Dedifferentiated amniotic fluid mesenchymal stem cell (primary cell): ENCODE data around the gene AP1S1.
"Not testable (repeated sequence)": the region's sequence is repeated elsewhere in the genome, so short reads cannot be mapped to it uniquely, and the experiment has no call there.

ENCODE experiments used
- DNase-seq: peaks from one replicate; pipeline ENCODE4 v3.0.0-alpha.2; 2016; ENCODE audit errors: extremely low spot score

Gene AP1S1

GRCh38 chr7:101124376-101125056 is 29.8 kb upstream of the AP1S1 start:
- DNase-seq = peak; percentile 93

- peak; percentile 27 for DNase-seq
Observed at GRCh38 chr7:101125989-101126650, 28.2 kb upstream of the AP1S1 start.

- peak; percentile 97 for DNase-seq
Observed at GRCh38 chr7:101126651-101127459, 27.4 kb upstream of the AP1S1 start, which contains the start of gene SERPINE1. Gene SERPINE1 (plus strand): TSS chr7:101127104. CDS start chr7:101128394, 1,290 bp downstream.

- DNase-seq = peak; percentile 21
Observed at GRCh38 chr7:101127460-101128039, 26.7 kb upstream of the AP1S1 start.

DNA sequence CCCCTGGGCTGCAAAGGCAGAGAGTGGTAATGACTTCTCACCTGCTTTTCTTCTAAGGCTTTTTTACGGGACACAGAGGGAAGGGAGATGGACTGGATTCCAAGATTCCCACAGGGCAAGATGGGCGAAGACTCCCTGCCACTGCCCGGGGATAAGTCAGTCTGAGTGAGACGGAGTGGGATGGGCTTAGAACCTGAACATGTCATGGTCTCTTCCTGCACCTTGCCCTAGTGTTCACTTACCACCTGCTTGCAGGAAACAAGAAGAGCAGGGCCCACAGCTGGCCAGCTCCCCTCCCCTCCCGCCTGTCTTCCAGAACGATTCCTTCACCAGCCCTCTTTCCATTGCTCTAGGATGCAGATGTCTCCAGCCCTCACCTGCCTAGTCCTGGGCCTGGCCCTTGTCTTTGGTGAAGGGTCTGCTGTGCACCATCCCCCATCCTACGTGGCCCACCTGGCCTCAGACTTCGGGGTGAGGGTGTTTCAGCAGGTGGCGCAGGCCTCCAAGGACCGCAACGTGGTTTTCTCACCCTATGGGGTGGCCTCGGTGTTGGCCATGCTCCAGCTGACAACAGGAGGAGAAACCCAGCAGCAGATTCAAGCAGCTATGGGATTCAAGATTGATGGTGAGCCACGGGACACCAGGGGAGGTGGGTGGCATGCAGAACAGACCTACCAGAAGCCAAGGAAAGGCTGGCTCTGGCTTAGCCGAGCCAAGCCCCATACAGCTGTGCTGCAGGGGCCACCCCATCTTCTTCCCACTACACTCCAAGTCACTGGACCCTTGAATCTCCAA is 26.0 kb upstream of the AP1S1 start:
- no peak for DNase-seq

DNA sequence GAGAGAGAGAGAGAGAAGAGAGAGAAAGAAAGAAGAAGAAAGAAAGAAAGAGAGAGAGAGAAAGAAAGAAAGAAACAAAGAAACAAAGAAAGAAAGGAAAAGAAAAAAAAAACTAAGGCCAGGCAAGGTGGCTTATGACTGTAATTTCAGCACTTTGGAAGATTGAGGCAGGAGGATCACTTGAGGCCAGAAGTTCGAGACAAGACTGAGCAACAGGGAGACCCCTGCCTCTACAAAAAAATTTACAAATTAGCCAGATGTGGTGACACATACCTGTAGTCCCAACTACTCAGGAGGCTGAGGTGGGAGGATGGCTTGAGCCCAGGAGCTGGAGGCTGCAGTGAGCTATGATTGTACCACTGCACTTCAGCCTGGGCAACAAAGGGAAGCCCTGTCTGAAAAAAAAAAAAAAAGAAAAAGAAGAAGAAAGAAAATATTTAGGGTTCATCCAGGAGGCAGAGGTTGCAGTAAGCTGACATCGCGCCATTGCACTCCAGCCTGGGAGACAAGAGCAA is 24.6 kb upstream of the AP1S1 start:
- no peak for DNase-seq

GRCh38 chr7:101132626-101133600 is 21.4 kb upstream of the AP1S1 start:
- DNase-seq = not testable (repeated sequence)

DNA sequence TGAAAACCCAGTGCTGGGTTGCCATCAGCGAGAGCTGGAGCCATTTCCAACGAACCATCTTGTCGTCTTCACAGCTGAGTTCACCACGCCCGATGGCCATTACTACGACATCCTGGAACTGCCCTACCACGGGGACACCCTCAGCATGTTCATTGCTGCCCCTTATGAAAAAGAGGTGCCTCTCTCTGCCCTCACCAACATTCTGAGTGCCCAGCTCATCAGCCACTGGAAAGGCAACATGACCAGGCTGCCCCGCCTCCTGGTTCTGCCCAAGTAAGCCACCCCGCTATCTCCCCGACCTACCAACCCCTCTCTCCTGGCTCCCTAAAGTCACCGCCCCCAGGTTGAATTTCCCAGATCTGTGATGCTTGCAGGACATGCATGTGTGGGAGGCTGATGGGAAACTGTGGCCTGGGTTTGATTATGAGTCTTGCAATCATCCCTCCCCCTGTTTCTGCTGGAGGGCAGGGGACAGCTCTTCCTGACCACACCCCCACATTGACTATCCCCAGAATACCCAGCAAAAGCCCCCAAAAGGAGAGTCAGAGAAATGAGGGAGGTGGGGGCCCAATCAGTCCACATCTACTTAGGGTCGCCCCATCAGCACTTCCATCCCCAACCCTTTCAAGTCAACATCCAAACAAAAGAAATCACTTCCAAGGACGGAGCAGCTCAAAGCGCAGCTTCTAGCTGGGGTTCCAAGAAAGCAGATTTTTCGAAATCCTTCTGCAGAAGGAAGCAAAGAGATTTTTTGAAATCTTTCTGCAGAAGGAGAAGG is 20.5 kb upstream of the AP1S1 start:
- DNase-seq = no peak

DNA sequence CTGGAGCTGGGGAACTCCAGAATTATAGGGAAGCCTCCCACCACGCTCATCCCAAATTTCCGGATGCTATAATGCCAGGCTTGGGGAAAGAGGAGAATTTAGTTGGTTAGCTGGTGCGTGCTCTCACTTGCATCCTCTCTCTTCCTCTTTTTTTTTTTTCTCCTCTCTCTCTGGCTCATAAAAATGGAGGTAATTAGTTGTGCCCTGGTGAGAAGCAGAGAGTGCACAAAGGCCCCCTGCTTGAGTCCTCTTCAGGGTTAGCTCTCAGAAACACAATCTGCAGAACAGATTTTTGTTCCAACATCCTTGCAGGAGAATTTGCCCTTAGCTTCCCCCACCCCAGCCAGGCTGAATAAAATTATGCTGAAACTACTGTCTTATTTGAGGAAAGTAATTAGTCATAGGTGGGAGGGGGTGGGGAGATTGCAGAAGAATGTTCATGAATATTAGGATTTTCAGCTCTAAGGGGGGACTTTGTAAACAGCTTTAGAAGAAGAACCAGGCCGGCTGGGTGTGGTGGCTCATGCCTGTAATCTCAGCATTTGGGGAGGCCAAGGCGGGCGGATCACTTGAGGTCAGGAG is 19.8 kb upstream of the AP1S1 start:
- DNase-seq = no peak

GRCh38 chr7:101137651-101138212 is 16.5 kb upstream of the AP1S1 start:
- DNase-seq = no peak

DNA sequence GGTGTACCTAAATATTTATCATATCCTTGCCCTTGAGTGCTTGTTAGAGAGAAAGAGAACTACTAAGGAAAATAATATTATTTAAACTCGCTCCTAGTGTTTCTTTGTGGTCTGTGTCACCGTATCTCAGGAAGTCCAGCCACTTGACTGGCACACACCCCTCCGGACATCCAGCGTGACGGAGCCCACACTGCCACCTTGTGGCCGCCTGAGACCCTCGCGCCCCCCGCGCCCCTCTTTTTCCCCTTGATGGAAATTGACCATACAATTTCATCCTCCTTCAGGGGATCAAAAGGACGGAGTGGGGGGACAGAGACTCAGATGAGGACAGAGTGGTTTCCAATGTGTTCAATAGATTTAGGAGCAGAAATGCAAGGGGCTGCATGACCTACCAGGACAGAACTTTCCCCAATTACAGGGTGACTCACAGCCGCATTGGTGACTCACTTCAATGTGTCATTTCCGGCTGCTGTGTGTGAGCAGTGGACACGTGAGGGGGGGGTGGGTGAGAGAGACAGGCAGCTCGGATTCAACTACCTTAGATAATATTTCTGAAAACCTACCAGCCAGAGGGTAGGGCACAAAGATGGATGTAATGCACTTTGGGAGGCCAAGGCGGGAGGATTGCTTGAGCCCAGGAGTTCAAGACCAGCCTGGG is 15.9 kb upstream of the AP1S1 start:
- peak; percentile 89 for DNase-seq

GRCh38 chr7:101140339-101140699 is 14.0 kb upstream of the AP1S1 start:
- DNase-seq = peak; percentile 16

DNA sequence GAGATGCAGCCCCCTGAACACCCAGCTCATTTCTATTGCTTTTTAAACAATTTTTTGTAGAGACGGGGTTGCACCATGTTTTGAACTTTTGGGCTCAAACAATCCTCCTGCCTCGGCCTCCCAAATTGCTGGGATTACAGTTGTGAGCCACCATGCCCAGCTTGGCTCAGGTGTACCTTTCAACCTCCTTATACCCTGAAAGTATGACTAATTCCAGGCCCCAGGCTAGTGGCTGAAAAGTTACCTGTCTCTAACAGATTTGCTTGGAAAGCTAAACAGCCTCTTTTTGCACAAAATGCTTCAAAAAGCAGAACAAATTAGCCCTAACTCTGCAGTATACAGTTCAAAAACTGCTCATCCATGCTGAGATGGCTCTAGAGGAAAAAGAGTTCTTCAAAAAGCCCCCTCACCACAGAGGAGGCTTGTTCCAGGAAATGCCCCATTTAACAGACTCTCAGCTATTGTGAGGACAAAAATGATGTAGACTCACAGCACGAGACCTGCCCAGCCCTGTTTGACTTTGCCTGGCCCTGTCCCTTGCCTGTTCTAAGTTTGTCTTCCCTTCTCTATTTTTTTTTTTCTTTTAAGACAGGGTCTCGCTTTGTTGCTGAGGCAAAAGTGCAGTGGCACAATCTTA is 13.4 kb upstream of the AP1S1 start:
- no peak for DNase-seq

DNA sequence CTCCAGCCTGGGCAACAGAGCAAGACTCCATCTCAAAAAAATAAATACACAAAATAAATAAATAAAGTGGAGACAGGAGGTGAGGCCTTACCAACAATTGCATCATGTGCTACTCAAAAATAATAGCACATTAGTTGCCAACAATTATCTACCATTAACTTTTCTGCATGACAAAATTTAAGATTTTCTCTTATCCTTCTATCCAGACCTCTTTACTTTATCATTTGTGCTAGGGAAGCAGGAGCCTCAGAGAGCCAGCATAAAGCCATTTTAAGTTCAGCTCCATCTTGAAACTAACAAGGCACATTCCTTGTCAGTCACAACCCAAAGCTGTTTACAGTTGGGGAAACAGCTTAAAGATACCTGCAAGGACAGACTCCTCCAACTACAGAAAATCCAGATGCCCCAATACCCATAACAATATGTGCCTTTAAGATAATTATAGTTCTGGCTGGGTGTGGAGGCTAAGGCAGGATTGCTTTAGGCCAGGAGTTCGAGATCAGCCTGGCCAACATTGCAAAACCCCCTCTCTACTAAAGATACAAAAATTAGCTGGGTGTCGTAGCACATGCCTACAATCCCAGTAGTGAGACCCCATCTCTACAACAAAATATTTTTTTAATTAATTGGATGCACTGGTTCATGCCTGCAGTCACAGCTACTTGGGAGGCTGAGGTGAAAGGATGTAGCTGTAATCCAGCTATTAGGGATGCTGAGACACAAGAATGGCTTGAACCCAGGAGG is 2.2 kb upstream of the AP1S1 start:
- no peak for DNase-seq

DNA sequence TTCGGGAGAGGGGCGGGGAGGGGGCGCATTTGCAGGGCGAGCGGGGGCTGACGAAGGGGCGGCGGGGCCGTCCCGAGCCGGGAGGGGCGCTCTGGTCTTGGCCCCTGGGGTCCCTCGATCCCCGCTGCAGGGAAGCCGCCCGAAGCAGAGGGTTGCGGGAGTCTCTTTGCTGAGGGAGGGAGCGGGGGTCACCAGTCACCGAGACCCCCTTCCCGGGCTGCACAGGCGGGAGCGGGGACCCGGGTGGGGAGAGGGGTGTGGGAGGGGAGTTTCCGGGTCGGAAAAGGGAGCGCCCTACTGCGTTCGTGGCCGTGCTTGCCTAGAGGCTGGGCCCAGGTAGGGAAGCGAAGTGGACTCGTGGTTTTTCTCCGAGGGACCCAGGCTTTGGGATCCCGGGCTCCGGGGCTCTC is 422 bp downstream of the AP1S1 start:
- no peak for DNase-seq

DNA sequence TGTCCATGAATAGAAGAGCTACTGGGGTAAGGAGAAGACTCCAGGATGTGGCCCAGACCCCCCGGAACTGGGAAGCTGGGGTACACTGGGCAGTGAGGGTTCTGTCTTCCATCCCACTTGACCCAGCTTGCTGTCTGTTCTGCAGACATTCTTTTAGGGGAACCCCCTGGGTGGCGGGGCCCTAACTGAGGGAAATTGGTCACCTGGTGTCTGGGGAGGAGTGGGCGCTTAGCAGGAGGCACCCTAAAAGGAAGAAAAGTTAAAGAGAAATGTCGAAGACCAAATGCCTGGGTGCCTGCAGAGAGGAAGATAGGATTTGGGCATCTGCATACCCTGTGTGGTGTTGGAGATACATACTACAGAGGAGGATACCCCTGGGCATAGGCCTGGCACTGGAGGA is 1.0 kb downstream of the AP1S1 start:
- no peak for DNase-seq

DNA sequence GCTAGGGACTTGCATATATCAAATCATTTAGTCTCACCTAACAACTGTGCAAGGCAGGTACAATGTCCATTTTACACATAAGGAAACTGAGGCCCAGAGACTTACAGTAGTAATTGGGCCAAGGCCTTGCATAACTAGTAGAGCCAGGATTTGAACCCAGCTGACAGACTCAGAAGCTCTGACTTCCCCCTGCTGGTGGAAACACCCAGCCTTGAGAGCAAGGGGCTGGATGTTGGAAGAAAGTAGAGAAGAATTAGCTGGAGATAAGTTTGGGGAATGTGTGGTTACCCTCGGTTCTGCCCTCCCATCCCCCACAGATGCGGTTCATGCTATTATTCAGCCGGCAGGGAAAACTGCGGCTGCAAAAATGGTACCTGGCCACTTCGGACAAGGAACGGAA is 2.0 kb downstream of the AP1S1 start:
- no peak for DNase-seq
